Astrocyte of the spinal cord (primary cell): ENCODE results near the gene KRTAP5-6.

Experiments
- DNase-seq: peaks from one replicate; pipeline ENCODE4 v3.0.0; 2011; ENCODE audit warnings: low read depth, low spot score
- H3K4me3 ChIP-seq: 2 replicates; pipeline ENCODE4 v1.5.1; 2011; ENCODE audit warnings: low read depth, mild to moderate bottlenecking, low read length, moderate library complexity
- in situ Hi-C: cut with HindIII; loops from 2 replicates; pipeline ENCODE4 v1.10.0; 2017; ENCODE audit warnings: low sequenced_read_pairs
- TF ChIP-seq, protein P1 (sequence below): IDR thresholded peaks from 2 replicates; pipeline ENCODE4 v1.5.1; 2012; ENCODE audit warnings: low read depth, mild to moderate bottlenecking, low read length, inconsistent platforms

KRTAP5-6 gene

DNA sequence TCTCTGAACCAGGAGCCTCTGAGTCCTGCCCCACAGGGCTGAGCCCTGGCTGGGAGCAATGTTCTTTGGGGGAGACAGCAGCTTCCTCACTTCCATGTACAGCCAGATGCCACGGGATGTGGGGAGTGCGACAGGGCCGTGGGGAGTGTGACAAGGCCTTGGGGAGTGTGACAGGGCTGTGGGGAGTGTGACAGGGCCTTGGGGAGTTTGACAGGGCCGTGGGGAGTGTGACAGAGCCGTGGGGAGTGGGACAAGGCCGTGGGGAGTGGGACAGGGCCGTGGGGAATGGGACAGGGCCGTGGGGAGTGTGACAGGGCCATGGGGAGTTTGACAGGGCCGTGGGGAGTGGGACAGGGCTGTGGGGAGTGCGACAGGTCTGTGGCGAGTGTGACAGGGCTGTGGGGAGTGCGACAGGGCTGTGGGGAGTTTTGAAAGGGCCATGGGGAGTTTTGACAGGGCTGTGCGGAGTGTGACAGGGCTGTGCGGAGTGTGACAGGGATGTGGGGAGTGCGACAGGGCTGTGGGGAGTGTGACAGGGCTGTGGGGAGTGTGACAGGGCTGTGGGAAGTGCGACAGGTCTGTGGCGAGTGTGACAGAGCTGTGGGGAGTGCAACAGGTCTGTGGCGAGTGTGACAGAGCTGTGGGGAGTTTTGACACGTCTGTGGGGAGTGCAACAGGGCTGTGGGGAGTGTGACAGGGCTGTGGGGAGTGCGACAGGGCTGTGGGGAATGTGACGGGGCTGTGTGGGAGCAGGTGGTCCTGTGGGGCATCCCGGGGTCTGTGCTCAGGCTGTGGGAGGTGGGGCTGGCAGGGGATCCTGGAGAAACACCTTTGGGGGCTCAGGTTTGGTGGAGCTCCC lies 6.6 kb upstream of the KRTAP5-6 start:
- H3K4me3 ChIP-seq: no peak overlapping the region
- in situ Hi-C loops: no loop called here
- TF ChIP-seq, protein P1, sequence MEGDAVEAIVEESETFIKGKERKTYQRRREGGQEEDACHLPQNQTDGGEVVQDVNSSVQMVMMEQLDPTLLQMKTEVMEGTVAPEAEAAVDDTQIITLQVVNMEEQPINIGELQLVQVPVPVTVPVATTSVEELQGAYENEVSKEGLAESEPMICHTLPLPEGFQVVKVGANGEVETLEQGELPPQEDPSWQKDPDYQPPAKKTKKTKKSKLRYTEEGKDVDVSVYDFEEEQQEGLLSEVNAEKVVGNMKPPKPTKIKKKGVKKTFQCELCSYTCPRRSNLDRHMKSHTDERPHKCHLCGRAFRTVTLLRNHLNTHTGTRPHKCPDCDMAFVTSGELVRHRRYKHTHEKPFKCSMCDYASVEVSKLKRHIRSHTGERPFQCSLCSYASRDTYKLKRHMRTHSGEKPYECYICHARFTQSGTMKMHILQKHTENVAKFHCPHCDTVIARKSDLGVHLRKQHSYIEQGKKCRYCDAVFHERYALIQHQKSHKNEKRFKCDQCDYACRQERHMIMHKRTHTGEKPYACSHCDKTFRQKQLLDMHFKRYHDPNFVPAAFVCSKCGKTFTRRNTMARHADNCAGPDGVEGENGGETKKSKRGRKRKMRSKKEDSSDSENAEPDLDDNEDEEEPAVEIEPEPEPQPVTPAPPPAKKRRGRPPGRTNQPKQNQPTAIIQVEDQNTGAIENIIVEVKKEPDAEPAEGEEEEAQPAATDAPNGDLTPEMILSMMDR: no peak
- DNase-seq: no peak

- in situ Hi-C loops: no loop called here
- TF ChIP-seq, protein P1: no peak
- H3K4me3 ChIP-seq: no peak overlapping the region
- DNase-seq: no peak
These were observed 5.7 kb upstream of the KRTAP5-6 start for GRCh38 chr11:1691026-1691877.

DNA sequence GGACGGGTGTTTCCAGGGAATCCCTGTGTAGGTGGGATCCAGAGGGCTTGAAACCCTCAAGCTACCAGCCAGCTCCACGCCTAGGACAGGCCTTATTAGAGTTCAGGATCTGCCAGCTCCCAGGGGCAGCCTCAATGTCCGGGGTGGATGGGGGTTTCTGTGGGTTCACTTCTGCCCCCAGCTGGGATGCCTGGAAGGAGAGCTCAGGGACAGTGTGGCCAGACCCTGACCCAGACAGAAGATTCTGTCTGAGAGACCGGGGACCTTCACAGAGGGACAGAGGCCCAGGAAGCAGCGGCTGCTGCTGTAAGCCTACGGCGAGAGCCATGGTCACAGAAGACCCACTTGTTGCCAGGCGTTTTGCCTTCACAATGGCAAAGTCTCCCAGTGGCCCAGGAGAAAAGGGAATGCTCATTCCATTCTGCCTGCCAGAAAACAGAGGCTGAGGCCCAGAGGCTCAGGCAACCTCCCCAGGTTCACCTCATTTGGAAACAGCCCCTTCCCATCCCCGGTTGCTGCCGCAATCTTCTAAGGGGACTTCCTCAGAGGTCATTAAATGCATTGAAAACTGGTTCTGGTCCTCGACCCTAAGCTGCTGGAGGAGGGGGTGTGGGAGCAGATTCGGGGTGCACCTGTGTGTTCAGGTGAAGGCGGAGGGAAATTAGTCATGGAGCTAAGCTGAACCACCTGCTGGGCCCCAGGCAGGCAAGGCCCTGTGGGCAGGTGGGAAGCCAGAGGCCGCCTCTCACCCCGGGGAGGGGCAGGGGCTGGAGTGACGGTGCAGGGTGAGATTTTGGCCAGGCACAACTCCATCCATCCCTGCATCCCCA lies 4.9 kb upstream of the KRTAP5-6 start:
- H3K4me3 ChIP-seq: no peak overlapping the region
- in situ Hi-C loops: no loop called here
- no peak for DNase-seq
- TF ChIP-seq, protein P1: no peak

DNA sequence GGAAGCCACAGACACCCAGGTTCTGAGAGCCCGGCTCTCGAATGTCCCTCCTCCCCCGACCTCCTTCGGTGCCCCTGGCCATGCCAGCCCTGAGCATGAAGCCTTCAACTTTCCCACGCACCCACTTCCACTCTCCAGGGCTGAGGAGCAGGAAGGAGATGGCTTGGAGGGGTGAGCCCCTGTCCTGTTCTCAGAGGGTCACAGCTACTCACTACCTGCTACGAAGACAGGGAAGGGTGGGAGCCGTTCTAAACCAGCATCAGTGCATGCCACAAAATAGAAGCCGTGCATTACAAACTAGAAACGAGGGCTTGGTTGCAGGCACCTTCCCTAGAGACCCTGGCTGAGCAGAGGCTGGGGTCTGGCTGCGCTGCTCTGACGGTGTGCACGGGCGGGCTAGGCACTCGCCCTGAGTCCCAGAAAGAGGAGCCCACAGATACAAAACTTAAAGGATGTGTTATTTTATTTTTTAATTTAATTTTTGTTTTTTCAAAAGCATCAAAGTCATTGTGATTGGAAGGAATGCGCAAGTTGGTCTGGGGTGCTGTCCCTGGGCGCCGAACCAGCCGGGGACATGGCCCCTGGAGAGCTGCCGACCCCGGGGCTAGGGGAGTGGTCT lies 4.2 kb upstream of the KRTAP5-6 start:
- no peak overlapping the region for H3K4me3 ChIP-seq
- TF ChIP-seq, protein P1: no peak
- DNase-seq: no peak
- in situ Hi-C loops: no loop called here

- in situ Hi-C loops: no loop called here
- peak; percentile 74 for DNase-seq
- H3K4me3 ChIP-seq: peak overlapping the region; percentile 38
- TF ChIP-seq, protein P1: peak; percentile 98
These were observed 3.5 kb upstream of the KRTAP5-6 start for GRCh38 chr11:1693327-1694063.
